Panc1 (cell line): Measurements from ENCODE around the gene SLC7A5. TPM values are rescaled to one million over a fixed set of nuclear protein-coding genes. Genes with fewer than 3 reads are reported as not detected.
A peak's percentile ranks its signal among the peaks of the same experiment; 100 is the strongest.

Experiments used
- ATAC-seq: fragments of 200-7000 bp; cut with Tn5 transposase; 2 replicates; pipeline ENCODE4 v1.9.1; 2020; ENCODE audit warnings: mild to moderate bottlenecking, moderate library complexity
- BruUV-seq: library from RNA; stranded (reverse); fragments of 400-500 nt; replicated peaks from 2 replicates; lab custom pipeline; 2021; lab: Mats Ljungman, UMichigan
- CTCF ChIA-PET: fragments of 300-600 bp; sonication (Branson Sonifier 250); formaldehyde crosslinking; loops from one replicate; lab custom pipeline; 2022; ENCODE audit warnings: antibody characterized with exemption; lab: Charles Lee
- POLR2A ChIA-PET: fragments of 300-600 bp; sonication (Branson Sonifier 250); formaldehyde crosslinking; loops from one replicate; lab custom pipeline; 2022; ENCODE audit warnings: antibody characterized with exemption; lab: Charles Lee
- DNase-seq: peaks from one replicate; pipeline ENCODE4 v3.0.0-alpha.2; 2010; ENCODE audit warnings: low read depth, low spot score
- H3K27ac ChIP-seq: 2 replicates; pipeline ENCODE4 v1.5.1; 2011; ENCODE audit warnings: mild to moderate bottlenecking, low read length, inconsistent platforms
- H3K27me3 ChIP-seq: fragments of 200-500 bp; sonication (Bioruptor generic); 2 replicates; pipeline ENCODE4 v1.6.0; 2014; ENCODE audit warnings: low read length, inconsistent platforms; ENCODE audit not compliant: control insufficient read depth, insufficient read depth
- H3K36me3 ChIP-seq: fragments of 200-500 bp; sonication (Bioruptor generic); 2 replicates; pipeline ENCODE4 v1.5.1; 2014; ENCODE audit warnings: inconsistent platforms, mild to moderate bottlenecking, low read length, moderate library complexity; ENCODE audit not compliant: control insufficient read depth, insufficient read depth
- H3K4me1 ChIP-seq: 2 replicates; pipeline ENCODE4 v1.5.1; 2011; ENCODE audit warnings: inconsistent platforms, mild to moderate bottlenecking, low read length, moderate library complexity; ENCODE audit not compliant: control insufficient read depth, insufficient read depth
- H3K4me3 ChIP-seq, 2 experiments: 2 replicates each; pipeline ENCODE4 v1.5.1; 2011 to 2012; ENCODE audit warnings: low read depth in 2 of 2, low read length in 2 of 2, mild to moderate bottlenecking in 2 of 2, inconsistent platforms in 1 of 2, moderate library complexity in 1 of 2
- H3K9me3 ChIP-seq: fragments of 200-500 bp; sonication (Bioruptor generic); 2 replicates; pipeline ENCODE4 v1.5.1; 2014; ENCODE audit warnings: low read depth, mild to moderate bottlenecking, inconsistent platforms, low read length, moderate library complexity; ENCODE audit not compliant: control insufficient read depth, insufficient read depth
- POLR2AphosphoS5 ChIP-seq: IDR thresholded peaks from 2 replicates; pipeline ENCODE4 v1.6.1; 2012; ENCODE audit warnings: mild to moderate bottlenecking, low read depth, low read length, moderate library complexity
- SIN3A ChIP-seq: IDR thresholded peaks from 2 replicates; pipeline ENCODE4 v1.6.1; 2012; ENCODE audit warnings: low read depth, mild to moderate bottlenecking, low read length, moderate library complexity, borderline replicate concordance; ENCODE audit not compliant: insufficient read depth
- TCF7L2 ChIP-seq: IDR thresholded peaks from 2 replicates; pipeline ENCODE4 v1.6.1; 2011; ENCODE audit warnings: mild to moderate bottlenecking, low read depth, low read length, inconsistent platforms
- in situ Hi-C: cut with HindIII; loops from 2 replicates; pipeline ENCODE4 v1.10.0; 2016; ENCODE audit warnings: low sequenced_read_pairs, low pct_unique_long_range_greater_than_20kb
- intact Hi-C: fragments of 100-400 bp; cut with micrococcal nuclease; formaldehyde crosslinking; loops from one replicate; pipeline ENCODE4 v1.10.0; 2022; ENCODE audit not compliant: unreplicated experiment
- total RNA-seq: library from RNA; stranded (reverse); gene quantifications from one replicate; pipeline ENCODE4 v1.2.1, GENCODE V29; 2021; ENCODE audit not compliant: unreplicated experiment
- TF ChIP-seq, protein P1 (sequence below), 2 experiments: IDR thresholded peaks; 2 replicates each; pipeline ENCODE4 v1.6.1; 2011 to 2012; ENCODE audit warnings: low read depth in 2 of 2, control low read depth in 1 of 2, low read length in 1 of 2, mild to moderate bottlenecking in 1 of 2, moderate library complexity in 1 of 2; ENCODE audit not compliant: insufficient read depth in 1 of 2
- TF ChIP-seq, protein P2 (sequence below): fragments of 450-650 bp; IDR thresholded peaks from 2 replicates; pipeline ENCODE4 v1.5.1; 2017; ENCODE audit warnings: mild to moderate bottlenecking

The SLC7A5 gene
- total RNA-seq, 1 experiment from 2014 or later, result 231 TPM

DNA sequence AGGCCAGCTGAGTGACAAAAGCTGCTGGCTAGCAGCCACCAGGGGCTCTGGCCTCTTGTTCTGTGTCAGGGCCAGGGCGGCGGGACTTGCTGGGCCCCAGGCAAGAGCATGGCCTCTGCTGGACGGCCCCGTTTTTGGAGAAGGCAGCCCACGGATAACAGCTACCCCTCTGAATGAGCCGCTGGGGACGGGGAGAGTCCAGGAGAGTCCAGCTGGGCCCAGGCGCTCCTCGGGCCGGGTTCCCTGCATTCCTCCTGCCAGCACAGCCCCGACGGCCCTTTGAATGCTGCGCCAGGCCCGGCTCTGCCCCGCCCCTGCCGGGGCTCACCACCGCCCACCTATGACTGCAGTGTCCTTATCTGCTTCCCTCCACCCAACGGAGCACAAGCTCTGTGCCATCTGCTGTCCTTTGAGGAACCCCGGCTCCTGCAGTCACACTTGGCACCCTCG, 33.4 kb downstream of the SLC7A5 start:
- in situ Hi-C loops, result no loop called here
- TF ChIP-seq TCF7L2 (no peak), SIN3A (no peak), POLR2AphosphoS5 (no peak)
- TF ChIP-seq, protein P1, sequence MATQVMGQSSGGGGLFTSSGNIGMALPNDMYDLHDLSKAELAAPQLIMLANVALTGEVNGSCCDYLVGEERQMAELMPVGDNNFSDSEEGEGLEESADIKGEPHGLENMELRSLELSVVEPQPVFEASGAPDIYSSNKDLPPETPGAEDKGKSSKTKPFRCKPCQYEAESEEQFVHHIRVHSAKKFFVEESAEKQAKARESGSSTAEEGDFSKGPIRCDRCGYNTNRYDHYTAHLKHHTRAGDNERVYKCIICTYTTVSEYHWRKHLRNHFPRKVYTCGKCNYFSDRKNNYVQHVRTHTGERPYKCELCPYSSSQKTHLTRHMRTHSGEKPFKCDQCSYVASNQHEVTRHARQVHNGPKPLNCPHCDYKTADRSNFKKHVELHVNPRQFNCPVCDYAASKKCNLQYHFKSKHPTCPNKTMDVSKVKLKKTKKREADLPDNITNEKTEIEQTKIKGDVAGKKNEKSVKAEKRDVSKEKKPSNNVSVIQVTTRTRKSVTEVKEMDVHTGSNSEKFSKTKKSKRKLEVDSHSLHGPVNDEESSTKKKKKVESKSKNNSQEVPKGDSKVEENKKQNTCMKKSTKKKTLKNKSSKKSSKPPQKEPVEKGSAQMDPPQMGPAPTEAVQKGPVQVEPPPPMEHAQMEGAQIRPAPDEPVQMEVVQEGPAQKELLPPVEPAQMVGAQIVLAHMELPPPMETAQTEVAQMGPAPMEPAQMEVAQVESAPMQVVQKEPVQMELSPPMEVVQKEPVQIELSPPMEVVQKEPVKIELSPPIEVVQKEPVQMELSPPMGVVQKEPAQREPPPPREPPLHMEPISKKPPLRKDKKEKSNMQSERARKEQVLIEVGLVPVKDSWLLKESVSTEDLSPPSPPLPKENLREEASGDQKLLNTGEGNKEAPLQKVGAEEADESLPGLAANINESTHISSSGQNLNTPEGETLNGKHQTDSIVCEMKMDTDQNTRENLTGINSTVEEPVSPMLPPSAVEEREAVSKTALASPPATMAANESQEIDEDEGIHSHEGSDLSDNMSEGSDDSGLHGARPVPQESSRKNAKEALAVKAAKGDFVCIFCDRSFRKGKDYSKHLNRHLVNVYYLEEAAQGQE (IDR thresholded peaks at IDR 0.05; ENCODE audit: insufficient read depth in 1 of 2, low read depth in 2 of 2, low read length in 1 of 2), result no peak
- TF ChIP-seq, protein P2, sequence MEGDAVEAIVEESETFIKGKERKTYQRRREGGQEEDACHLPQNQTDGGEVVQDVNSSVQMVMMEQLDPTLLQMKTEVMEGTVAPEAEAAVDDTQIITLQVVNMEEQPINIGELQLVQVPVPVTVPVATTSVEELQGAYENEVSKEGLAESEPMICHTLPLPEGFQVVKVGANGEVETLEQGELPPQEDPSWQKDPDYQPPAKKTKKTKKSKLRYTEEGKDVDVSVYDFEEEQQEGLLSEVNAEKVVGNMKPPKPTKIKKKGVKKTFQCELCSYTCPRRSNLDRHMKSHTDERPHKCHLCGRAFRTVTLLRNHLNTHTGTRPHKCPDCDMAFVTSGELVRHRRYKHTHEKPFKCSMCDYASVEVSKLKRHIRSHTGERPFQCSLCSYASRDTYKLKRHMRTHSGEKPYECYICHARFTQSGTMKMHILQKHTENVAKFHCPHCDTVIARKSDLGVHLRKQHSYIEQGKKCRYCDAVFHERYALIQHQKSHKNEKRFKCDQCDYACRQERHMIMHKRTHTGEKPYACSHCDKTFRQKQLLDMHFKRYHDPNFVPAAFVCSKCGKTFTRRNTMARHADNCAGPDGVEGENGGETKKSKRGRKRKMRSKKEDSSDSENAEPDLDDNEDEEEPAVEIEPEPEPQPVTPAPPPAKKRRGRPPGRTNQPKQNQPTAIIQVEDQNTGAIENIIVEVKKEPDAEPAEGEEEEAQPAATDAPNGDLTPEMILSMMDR, result no peak
- no peaks in the 10 kb centered on the region for H3K9me3 ChIP-seq
- BruUV-seq, result no TSS peak
- intact Hi-C loops, result loop anchor here (5.0 kb wide), 1 partner anchor 59 kb away; no protein-coding TSS in a partner anchor
- no peak overlapping the region for H3K27ac ChIP-seq
- peaks cover 6% of the 10 kb centered on the region for H3K4me1 ChIP-seq
- ATAC-seq (no peak), DNase-seq (no peak)
- POLR2A ChIA-PET, result no interaction called here
- CTCF ChIA-PET, result interaction anchor here (1.0 kb wide), 1 partner anchor 57 kb away, joined by 3 read pairs; no protein-coding TSS in a partner anchor
- H3K36me3 ChIP-seq, result peaks cover 3% of the 10 kb centered on the region; the same call in 1 of the 2 replicates
- H3K4me3 ChIP-seq, result no peak overlapping the region
- no peaks in the 10 kb centered on the region for H3K27me3 ChIP-seq

DNA sequence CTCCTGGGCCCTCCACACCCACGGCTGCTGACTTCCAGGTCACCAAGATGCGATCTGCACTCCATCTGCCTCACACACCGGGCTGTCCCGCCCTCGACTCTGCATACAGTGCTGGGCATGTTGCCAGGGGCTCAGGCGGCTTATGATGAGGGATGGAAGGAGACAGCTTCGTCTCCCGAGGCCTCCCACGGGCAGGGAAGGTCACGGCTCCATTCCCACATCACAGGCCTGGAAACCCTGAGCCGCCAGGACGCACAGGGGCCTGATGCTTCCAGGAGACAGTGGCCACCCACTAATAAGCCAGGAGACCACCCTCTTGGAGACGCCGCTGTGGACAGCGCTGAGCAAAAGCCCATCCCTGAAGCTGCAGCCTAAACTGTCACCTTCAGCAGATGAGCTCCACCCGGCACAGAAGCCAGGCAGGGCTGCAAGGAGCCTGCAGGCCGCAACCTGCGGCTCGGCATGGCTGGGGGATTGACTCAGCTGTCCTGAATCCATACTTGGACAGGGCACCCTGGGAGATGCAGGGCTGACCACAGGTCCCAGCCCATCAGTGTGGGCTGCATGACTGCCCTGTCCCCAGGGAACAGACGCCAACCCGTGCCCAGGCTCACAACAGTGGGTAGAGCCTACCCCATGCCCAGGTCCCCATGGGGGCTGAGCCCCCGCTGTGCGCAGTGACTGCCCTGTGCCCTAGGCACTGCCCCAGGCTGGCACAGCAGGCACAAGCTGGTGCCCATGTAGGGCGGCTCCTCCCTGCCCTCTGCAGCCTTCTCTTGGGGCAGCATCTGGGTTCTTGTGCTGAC, 34.4 kb downstream of the SLC7A5 start:
- intact Hi-C loops (loop anchor here (5.0 kb wide), 1 partner anchor 58 kb away; no protein-coding TSS in a partner anchor), in situ Hi-C loops (no loop called here)
- TF ChIP-seq SIN3A (no peak), POLR2AphosphoS5 (0 out of 2 replicates have a peak, but pooled peaks have one; percentile 30)
- ChIA-PET POLR2A (no interaction called here), CTCF (no interaction called here)
- ATAC-seq, result no peak
- Histone ChIP-seq H3K27me3 (no peaks in the 10 kb centered on the region), H3K4me3 (no peak overlapping the region), H3K36me3 (peaks cover 6% of the 10 kb centered on the region; the same call in 1 of the 2 replicates), H3K27ac (peak overlapping the region; percentile 44), H3K4me1 (peaks cover 9% of the 10 kb centered on the region), H3K9me3 (no peaks in the 10 kb centered on the region)
- no peak for DNase-seq
- BruUV-seq, result no TSS peak
